Heart right ventricle (tissue), 16 donors: ENCODE results near the gene ATAD3A. TPM values are rescaled to one million over a fixed set of nuclear protein-coding genes. Genes with fewer than 3 reads are reported as not detected.
"Not testable (repeated sequence)": the region's sequence is repeated elsewhere in the genome, so short reads cannot be mapped to it uniquely, and the experiment has no call there.

ENCODE experiments used
- ATAC-seq, 8 donors: fragments of 200-7000 bp; cut with Tn5 transposase; one replicate each; pipeline ENCODE4 v1.9.1; 2020; ENCODE audit warnings: mild to moderate bottlenecking in 8 of 8, moderate library complexity in 8 of 8, moderate number of reproducible peaks in 1 of 8
- DNase-seq, 2 donors: peaks; one replicate each; pipeline ENCODE4 v3.0.0-alpha.2; 2020
- H3K27ac ChIP-seq, 10 donors: fragments of 200-600 bp; sonication (generic) in 2 of 10; one replicate each; pipeline versions ENCODE4 v1.5.0 to v1.8.0; 2020 to 2022; ENCODE audit warnings: mild to moderate bottlenecking in 3 of 10
- H3K27me3 ChIP-seq, 7 donors: fragments of 200-600 bp; one replicate each; pipeline ENCODE4 v1.8.0; 2021 to 2022; ENCODE audit warnings: mild to moderate bottlenecking in 2 of 7
- H3K36me3 ChIP-seq, 9 donors: fragments of 200-600 bp; sonication (generic) in 1 of 9; one replicate each; pipeline versions ENCODE4 v1.5.0 to v1.8.0; 2020 to 2022; ENCODE audit warnings: mild to moderate bottlenecking in 2 of 9
- H3K4me1 ChIP-seq, 9 donors: fragments of 200-600 bp; sonication (generic) in 1 of 9; one replicate each; pipeline versions ENCODE4 v1.5.0 to v1.8.0; 2020 to 2022; ENCODE audit warnings: mild to moderate bottlenecking in 4 of 9
- H3K4me3 ChIP-seq, 10 donors: fragments of 200-600 bp; sonication (generic) in 2 of 10; one replicate each; pipeline versions ENCODE4 v1.5.0 to v1.8.0; 2020 to 2022; ENCODE audit warnings: mild to moderate bottlenecking in 7 of 10, moderate library complexity in 2 of 10
- H3K9me3 ChIP-seq, 11 donors: fragments of 200-600 bp in 10 of 11; sonication (generic) in 2 of 11; one replicate each; pipeline versions ENCODE4 v1.5.0 to v1.8.0; 2013 to 2022; ENCODE audit warnings: mild to moderate bottlenecking in 2 of 11, control low read depth in 1 of 11, moderate library complexity in 1 of 11
- CTCF ChIP-seq, 9 donors: fragments of 200-600 bp; sonication (generic) in 2 of 9; IDR thresholded peaks; one replicate each; pipeline versions ENCODE4 v1.5.0 to v1.8.0; 2021 to 2022; ENCODE audit warnings: antibody characterized with exemption in 9 of 9, mild to moderate bottlenecking in 5 of 9, moderate library complexity in 1 of 9
- WGBS, 2 donors: extraction: QIAGEN DNeasy Blood & Tissue Kit; methylation state at CpG; one replicate each; pipeline ENCODE4 v1.1.7; 2013; ENCODE audit warnings: inconsistent platforms in 1 of 2; 5-methylcytosine and 5-hydroxymethylcytosine counted together
- intact Hi-C, 10 donors: fragments of 100-400 bp; cut with DNase I; formaldehyde crosslinking; loops; one replicate each; pipeline versions ENCODE4 v1.11.1 to v1.14.2; 2022
- polyA plus RNA-seq, 2 donors: library from polyadenylated mRNA; stranded (reverse); fragments of 200-250 nt; gene quantifications; one replicate each; pipeline ENCODE4 v1.2.3, GENCODE V29; 2013
- total RNA-seq, 10 donors: library from RNA; stranded (reverse); fragmentation: NEBNext Ultra II Directional in 3 of 10; extraction: Animal tissue kit (Norgen Biotek cat#: 25700) in 3 of 10; gene quantifications; one replicate each; pipeline versions ENCODE4 v1.2.1 to v1.2.4, GENCODE V29; 2021 to 2023
- donor health status: Arrhythmogenic right ventricular cardiomyopathy.
- donor health status: ischemic (EF 13 %, LVEDD 7.1; RV severe dilation, severe dysfunction).
- donor health status: healthy with polysubstance abuse.
- donor health status: DM: no; HTN: yes; CAD: no.
- donor health status: DM: no; HTN: no; CAD: no.
- donor health status: ischemic (EF 25% LVEDD 6.9; RV normal size, moderate dysfunction).
- donor health status: ischemic (EF 25% LVEDD 5.7; RV mildly dilated, moderate dysfunction).
- donor health status: healthy.
- donor health status: DM: yes; HTN: yes; CAD: no.
- donor health status: Ischemic cardiomyopathy.
- donor health status: ischemic (EF 35%, LVEDD 5.7; RV mildly dilated, moderate dysfunction).
- donor health status: nonischemic (EF 11% LVEDD 7.7; RV severe dilation, severe dysfunction).
- donor health status: DM: yes; HTN: yes; CAD: no.
- donor health status: PGD.
- donor health status: ischemic (EF 29% LVEDD 5.4; RV normal size, mild dysfunction).
- donor health status: nonischemic (EF 23%, LVEDD 6.1; RV moderate dilation, normal function).

The ATAD3A gene
- total and polyA plus RNA-seq, 12 donors, result 13.2 to 39.4 (median 16.0) TPM

DNA sequence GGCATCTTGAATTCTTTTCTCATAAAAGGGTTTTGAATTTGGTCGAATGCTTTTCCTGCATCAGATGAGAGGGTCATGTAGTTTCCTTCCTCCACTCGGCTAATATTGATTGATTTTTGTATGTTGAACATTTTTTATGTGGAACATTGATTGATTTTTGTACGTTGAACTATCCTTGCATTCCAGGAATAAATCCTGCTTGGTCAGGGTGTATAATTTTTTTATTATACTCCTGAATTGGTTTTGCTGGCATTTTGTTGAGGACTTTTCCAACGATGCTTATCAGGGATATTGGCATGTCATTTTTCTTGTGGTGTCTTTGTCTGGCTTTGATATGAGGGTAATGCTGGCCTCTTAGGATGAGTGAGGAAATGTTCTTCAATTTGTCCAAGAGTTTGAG, 20.0 kb downstream of the ATAD3A start:
- Histone ChIP-seq H3K4me1 (peaks cover 0 to 5% (median 0%) of the 10 kb centered on the region in 9 donors), H3K9me3 (peaks cover 0 to 18% (median 5%) of the 10 kb centered on the region in 11 donors), H3K27ac (no peak overlapping the region), H3K27me3 (no peaks in the 10 kb centered on the region), H3K4me3 (no peak overlapping the region), H3K36me3 (peaks cover 0 to 38% (median 6%) of the 10 kb centered on the region in 9 donors)
- 95 to 97% methylated on average over 4 of the region's 4 CpGs for WGBS, 2 donors
- no peak for ATAC-seq
- DNase-seq, result no peak
- no peak for TF ChIP-seq CTCF (IDR thresholded peaks at IDR 0.05)
- intact Hi-C loops, result no loop called here

DNA sequence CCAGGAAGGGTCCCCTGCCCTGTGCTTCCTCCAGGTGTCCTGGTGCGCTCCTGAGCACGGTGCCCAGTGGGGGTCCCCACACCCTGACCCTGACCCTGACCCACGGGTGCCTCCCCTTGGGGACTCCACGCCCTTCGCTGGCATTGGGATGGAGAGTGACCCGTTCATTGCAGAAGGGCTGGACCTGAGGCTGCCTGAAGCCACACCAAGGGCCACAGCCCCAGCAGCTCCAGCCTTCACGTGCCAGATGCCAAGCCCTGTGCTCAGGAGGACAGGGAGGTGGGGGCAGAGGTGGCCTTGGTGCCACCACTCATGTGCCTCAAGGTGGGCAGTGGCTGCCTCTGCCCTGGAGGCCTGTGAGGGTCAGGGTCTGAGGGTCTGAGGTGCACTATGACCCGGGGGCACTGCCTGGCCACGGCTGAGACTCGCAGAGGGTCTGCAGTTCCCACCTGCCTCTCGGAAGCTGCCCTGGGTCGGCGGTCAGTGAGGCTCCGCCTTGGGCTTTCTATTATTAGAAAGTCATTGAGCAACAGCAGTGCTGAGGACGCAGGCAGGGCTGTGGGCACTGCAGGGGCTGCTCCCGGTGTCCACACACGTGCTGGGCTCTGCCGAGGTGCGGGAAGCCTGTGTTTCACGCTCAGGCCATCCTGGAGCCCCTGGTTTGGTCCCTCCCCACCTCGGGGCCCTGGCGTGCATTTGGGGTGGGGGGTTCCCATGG, 21.4 kb downstream of the ATAD3A start:
- H3K27me3 ChIP-seq, intact Hi-C loops, H3K4me1 ChIP-seq, H3K4me3 ChIP-seq: not testable (repeated sequence)
- peaks cover 0 to 24% (median 6%) of the 10 kb centered on the region in 9 donors for H3K36me3 ChIP-seq
- WGBS, 2 donors, result 53 to 56% methylated on average over 13 to 20 of the region's 22 CpGs
- peak in 1 of 2 donors; percentile 21 for DNase-seq
- H3K27ac ChIP-seq, result peak overlapping the region in 6 of 10 donors; percentile 30 to 74 (median 46)
- H3K9me3 ChIP-seq, result peaks cover 0 to 18% (median 5%) of the 10 kb centered on the region in 11 donors
- ATAC-seq, result peak; percentile 23 to 80 (median 72)

DNA sequence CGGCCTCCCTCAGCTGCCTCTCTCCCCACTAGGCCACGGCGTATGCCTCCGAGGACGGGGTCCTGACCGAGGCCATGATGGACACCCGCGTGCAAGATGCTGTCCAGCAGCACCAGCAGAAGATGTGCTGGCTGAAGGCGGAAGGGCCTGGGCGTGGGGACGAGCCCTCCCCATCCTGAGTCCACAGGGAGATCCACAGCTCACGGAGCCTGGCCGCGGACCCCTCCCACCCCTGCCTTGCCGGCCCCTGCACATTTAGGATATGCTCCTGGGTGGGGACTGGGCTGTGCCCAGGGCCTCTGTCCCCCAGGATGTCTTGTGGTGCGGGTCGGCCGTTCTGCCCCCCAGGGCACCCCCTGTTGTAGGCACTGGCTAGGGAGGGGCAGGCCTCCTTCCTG, 21.9 kb downstream of the ATAD3A start:
- Histone ChIP-seq H3K36me3 (peaks cover 0 to 19% (median 6%) of the 10 kb centered on the region in 9 donors), H3K27ac (peak overlapping the region in 2 of 10 donors; percentile 19 to 74), H3K9me3 (peaks cover 0 to 18% (median 5%) of the 10 kb centered on the region in 11 donors)
- ATAC-seq, result peak in 4 of 8 donors; percentile 1 to 10 (median 6)
- DNase-seq, H3K27me3 ChIP-seq, H3K4me1 ChIP-seq, H3K4me3 ChIP-seq, intact Hi-C loops: not testable (repeated sequence)
- WGBS, 2 donors, result 70 to 73% methylated on average over 12 to 17 of the region's 18 CpGs

DNA sequence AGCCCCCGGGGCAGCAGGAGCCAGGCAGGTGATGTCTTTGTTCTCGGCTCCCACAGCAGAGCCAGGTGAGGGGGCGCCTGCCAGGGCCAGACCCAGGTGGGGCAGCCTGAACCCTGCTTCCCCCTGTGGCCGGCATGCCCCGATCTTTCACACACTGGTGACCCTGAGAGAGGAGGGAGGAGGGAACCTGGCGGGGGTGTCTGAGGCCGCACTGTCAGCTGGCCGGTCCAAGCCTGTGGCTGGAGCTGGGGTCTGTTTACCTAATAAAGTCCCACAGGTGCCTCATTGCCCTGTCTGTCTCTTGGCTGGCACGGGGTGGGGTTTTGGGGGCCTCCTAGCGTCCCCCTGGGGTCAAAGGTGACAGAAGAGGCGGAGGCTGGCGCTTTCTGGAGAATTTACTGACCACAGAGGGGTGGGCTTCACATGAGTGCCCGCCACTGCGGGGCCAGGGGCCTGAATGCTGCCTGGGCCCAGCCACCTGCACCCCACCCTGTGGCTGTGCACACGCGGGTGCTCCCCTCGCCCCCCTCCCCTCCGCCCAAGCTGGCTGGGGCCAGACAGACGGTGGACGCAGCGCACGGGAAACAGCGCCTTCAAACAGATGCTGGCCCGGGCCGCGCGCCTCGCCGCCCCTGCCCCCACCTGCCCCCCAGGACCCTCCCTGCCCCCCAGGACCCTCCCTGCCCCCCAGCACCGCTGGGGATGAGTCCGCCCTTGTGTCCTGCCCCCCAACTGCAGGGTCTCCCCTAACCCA, 22.6 kb downstream of the ATAD3A start:
- intact Hi-C loops, result no loop called here
- ATAC-seq, result peak in 3 of 8 donors; percentile 1 to 10 (median 7)
- peaks cover 0 to 17% (median 7%) of the 10 kb centered on the region in 9 donors for H3K4me1 ChIP-seq
- no peak for TF ChIP-seq CTCF (IDR thresholded peaks at IDR 0.05)
- no peak for DNase-seq
- WGBS, 2 donors, result 90 to 91% methylated on average over 25 to 31 of the region's 31 CpGs
- H3K9me3 ChIP-seq, result peaks cover 0 to 18% (median 5%) of the 10 kb centered on the region in 11 donors
- no peak overlapping the region for H3K27ac ChIP-seq
- H3K36me3 ChIP-seq, result peaks cover 0 to 13% (median 3%) of the 10 kb centered on the region in 9 donors
- H3K27me3 ChIP-seq, result peaks cover 0 to 4% (median 0%) of the 10 kb centered on the region in 7 donors
- H3K4me3 ChIP-seq, result no peak overlapping the region

DNA sequence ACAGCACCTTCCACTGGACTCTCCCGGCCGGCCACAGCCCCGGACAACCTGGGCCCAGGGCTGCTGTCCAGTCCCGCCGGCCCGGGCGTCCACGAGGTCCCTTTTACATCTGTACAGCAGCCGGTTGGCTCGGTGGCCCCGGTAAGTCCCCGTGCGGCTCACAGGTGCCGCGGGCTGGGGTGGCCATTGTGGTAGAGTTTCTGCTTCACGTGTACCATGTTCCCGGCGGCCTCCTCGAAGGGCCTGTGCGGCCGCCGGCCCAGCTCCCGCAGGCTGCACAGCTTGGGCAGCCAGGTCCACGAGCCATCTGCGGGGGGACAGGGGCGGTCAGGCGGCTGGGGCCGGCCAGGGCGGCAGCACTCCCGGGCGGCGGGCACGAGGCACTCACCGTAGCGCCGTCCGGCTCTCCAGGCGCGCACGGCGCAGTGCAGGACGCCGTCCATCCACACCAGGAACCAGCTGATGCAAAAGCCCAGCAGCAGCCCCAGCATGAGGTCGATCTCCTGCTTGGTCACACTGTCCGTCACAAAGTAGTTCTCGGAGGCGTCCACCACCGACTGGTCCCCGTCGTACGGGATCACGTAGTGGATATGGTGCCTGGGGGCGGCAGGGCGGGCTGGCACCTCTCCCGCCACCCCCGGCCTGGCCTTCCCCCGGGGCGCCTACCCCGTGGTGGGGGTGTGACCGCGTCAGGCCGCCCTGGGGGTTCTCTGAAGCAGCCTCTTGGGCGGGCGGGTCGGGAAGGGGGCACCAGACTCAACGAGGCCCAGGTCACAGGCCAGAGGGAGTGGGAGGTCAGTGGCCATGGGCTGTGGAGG, 23.4 kb downstream of the ATAD3A start:
- 94 to 95% methylated on average over 66 of the region's 66 CpGs for WGBS, 2 donors
- no peak overlapping the region for H3K4me3 ChIP-seq
- H3K9me3 ChIP-seq, result peaks cover 0 to 18% (median 5%) of the 10 kb centered on the region in 11 donors
- no peak overlapping the region for H3K27ac ChIP-seq
- no peak for DNase-seq
- no peak for ATAC-seq
- H3K4me1 ChIP-seq, result peaks cover 0 to 18% (median 8%) of the 10 kb centered on the region in 9 donors
- peaks cover 0 to 9% (median 0%) of the 10 kb centered on the region in 9 donors for H3K36me3 ChIP-seq
- H3K27me3 ChIP-seq, result peaks cover 0 to 5% (median 0%) of the 10 kb centered on the region in 7 donors
- no peak for TF ChIP-seq CTCF (IDR thresholded peaks at IDR 0.05)
- intact Hi-C loops, result no loop called here
